ENCODE results near the gene AMOTL1. TPM values are rescaled to one million over a fixed set of nuclear protein-coding genes. Genes with fewer than 3 reads are reported as not detected.

Gene AMOTL1
- polyA plus RNA-seq, 1 donor: 51.7 TPM

DNA sequence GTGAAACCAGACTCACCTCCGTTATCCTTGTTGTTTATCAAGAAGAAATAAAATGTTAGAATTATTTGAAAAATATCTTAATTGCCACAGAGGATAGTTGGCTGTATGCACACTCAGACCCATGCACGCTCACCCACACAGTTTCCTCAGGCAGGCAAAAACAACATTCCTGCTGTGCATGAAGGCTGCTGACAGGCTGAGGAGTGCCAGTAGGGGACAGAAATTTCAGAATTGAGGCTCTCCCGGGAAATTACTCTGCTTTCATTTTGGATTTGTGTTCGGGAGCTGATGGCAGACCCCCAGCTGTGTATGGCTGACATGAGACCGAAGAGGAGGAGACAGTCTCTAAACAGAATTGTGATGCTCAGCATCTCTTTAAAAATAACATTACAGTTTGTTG, 87.5 kb downstream of the AMOTL1 start:
- DNase-seq (ENCODE audit: low read depth): no peak

GRCh38 chr11:94856443-94856842, 88.3 kb downstream of the AMOTL1 start:
- DNase-seq (ENCODE audit: low read depth): no peak

DNA sequence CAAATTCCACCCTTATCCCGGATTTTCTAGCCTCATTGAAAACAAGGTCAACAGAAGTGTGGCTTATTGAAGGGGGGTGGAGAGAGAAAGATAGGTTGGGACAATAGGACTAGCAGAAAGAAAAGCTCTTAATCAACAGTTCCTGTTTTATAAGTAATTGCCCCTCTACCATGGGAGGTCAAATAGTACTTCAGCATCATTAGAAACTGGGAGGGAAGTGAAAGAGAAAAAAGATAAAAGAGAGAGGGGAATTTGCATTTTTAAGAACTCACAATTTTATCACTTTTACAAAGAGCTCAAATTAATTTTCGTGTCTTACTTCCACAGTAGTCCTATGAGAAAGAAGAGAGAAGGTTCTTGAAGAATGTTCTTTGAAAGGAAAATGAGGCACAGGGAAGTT, 89.2 kb downstream of the AMOTL1 start:
- no peak for DNase-seq (ENCODE audit: low read depth)

DNA sequence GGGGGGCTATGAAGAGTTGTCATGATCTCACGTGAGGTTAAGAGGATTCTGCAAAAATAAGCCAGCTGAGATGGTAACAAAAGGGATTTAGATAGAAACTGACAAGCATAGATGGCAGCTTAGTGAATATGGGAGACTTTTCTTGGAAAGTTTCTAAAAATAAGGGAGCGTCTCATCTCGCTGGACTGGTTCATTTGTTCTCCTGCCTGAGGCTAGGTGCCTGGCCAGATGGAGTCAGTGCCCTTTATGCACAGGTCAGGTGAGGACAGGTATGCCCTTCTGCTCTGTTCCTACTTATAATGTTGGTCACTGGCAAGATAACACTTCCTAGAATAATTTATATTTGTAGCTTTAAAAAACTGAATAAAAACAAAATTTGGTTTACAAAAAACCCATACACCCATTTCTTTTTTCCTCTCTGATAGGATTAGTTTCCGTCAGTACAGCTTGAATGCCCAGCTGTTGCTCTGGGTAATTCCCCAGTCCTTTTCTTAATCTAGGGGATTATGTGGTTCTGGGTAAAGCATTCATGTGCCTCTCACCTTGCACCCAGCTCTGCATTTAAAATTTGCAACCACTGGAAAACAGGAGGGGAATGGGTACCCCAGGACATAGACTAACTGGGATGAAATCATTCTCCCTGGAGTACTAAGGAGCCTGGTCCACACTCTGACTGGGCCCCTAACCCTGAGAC, 90.0 kb downstream of the AMOTL1 start:
- DNase-seq (ENCODE audit: low read depth): no peak

- no peak for DNase-seq (ENCODE audit: low read depth)
Observed at GRCh38 chr11:94860333-94860732, 92.2 kb downstream of the AMOTL1 start.

DNA sequence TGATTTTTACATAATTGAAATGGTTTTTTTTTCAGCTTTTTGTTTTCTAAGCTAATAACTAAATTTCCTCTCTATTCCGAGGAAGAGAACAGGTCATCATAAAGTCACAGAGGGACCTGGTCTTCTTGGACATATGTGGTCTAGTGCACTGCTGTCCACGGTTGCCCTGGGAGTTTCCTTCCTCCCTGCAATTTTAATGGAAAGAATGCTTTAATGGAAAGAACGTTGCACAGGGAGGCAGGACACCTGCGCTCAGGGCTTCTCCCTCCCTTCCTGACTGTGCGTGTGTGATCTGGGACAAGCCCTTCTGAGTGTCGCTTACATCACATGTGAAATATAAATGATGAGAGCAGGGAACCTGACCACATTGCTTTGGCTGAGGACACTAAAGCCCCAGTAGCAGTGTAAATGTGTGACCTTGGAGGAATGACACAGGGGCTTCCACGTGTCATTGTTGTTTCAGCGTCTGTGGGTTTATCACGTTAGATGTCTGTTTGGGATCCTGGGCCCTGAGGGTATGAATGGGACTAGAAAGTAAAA, 93.2 kb downstream of the AMOTL1 start:
- no peak for DNase-seq (ENCODE audit: low read depth)

GRCh38 chr11:94862926-94863880, 95.0 kb downstream of the AMOTL1 start:
- no peak for DNase-seq (ENCODE audit: low read depth)

GRCh38 chr11:94864506-94865045, 96.4 kb downstream of the AMOTL1 start:
- no peak for DNase-seq (ENCODE audit: low read depth)

GRCh38 chr11:94866231-94866822, 98.2 kb downstream of the AMOTL1 start:
- no peak for DNase-seq (ENCODE audit: low read depth)

GRCh38 chr11:94866936-94867795, 99.0 kb downstream of the AMOTL1 start:
- no peak for DNase-seq (ENCODE audit: low read depth)

DNA sequence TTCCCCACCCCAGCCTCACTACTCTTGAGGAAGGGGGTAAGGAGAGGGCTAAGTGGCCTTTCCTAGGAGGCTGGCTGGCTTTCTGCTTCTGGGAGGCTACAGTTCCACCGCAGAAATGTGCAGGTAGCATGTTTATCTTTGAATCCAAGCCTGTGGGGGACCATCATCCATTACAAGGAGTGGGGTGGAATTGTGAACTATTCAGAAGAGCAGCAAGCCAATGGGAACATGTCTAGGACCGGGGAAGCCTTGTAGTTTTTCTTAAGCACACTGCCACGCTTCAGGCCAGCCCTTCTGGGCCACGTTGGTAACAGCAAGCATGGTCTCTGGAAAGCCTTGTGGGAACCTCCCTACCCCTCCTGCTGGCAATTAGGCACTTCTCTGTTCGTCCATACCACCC, 100.3 kb downstream of the AMOTL1 start:
- DNase-seq (ENCODE audit: low read depth): no peak

DNA sequence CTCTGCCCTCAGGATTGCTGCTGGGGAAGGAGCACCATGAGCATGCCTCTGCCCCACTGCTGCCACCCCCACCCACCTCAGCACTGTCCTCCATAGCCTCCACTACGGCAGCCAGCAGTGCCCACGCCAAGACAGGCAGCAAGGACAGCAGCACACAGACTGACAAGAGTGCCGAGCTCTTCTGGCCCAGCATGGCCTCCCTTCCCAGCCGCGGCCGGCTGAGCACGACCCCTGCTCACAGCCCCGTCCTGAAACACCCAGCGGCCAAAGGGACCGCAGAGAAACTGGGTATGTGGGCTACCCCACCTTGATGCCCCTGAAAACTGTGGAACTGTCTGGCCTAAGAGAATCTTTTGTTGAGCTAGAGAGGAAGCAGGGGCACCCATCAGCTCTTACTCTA, 101.0 kb downstream of the AMOTL1 start:
- no peak for DNase-seq (ENCODE audit: low read depth)

GRCh38 chr11:94870422-94870821, 102.3 kb downstream of the AMOTL1 start:
- DNase-seq (ENCODE audit: low read depth): no peak

DNA sequence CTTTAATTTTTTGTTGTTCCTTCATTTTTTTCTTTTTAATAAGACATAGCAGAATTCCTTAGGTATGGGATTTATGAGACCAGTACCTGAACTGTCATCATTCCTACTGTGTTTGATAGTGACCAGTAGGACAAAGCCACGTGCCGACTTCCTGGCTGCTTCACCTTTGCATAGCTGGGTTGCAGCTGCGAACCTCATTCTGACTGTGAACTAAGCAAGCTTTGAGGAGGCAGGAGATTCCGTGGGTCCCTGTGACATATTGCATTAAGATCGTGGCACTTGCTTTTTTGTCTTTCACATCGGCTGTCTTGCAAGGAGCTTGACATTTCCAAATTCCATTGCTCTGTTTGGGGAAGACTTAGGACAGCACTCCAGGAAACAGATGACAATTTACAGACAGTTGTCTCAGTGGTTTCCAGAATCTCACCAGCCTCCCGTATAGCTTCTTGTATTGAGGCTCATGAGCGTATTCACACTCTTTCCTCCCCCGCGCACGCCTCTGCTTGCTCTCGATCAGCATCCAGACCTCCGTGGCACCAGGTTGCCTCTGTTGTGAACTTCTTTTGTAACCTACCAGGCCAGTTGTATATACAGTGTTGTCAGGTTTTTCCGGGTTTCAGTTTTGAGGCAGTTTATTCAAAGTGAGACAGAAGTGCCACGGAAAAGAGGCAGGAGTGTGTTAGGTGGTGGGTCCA, 103.5 kb downstream of the AMOTL1 start:
- no peak for DNase-seq (ENCODE audit: low read depth)

GRCh38 chr11:94873916-94874540, 105.9 kb downstream of the AMOTL1 start:
- no peak for DNase-seq (ENCODE audit: low read depth)

GRCh38 chr11:94876222-94876621, 108.1 kb downstream of the AMOTL1 start:
- DNase-seq (ENCODE audit: low read depth): no peak

GRCh38 chr11:94876645-94877442, 108.7 kb downstream of the AMOTL1 start:
- peak; percentile 67 for DNase-seq (ENCODE audit: low read depth)

GRCh38 chr11:94877443-94878200, 109.5 kb downstream of the AMOTL1 start:
- no peak for DNase-seq (ENCODE audit: low read depth)

Measured in forelimb muscle (tissue), 1 donor.